Small intestine (tissue), 7 donors: Measurements from ENCODE around the gene ARID5B. TPM values are rescaled to one million over a fixed set of nuclear protein-coding genes. Genes with fewer than 3 reads are reported as not detected.

Experiments
- DNase-seq, 2 donors: peaks; one replicate each; pipeline versions ENCODE4 v3.0.0 to v3.0.0-alpha.2; 2013
- FAIRE-seq: peaks from 2 replicates; lab custom pipeline; 2012; peaks lifted over from hg19 to GRCh38; lab: Jason Lieb, UNC
- H3K27ac ChIP-seq, 3 donors: one replicate each; pipeline ENCODE4 v1.5.1; 2013; ENCODE audit warnings: low read length in 2 of 3, mild to moderate bottlenecking in 2 of 3, control low read depth in 1 of 3, inconsistent platforms in 1 of 3, low read depth in 1 of 3, moderate library complexity in 1 of 3
- H3K27me3 ChIP-seq, 3 donors: one replicate each; pipeline ENCODE4 v1.6.1; 2013; ENCODE audit warnings: low read length in 3 of 3, inconsistent platforms in 1 of 3; ENCODE audit not compliant: control insufficient read depth in 3 of 3, insufficient read depth in 3 of 3
- H3K36me3 ChIP-seq, 3 donors: one replicate each; pipeline ENCODE4 v1.6.1; 2013; ENCODE audit warnings: low read length in 3 of 3, inconsistent platforms in 1 of 3, low read depth in 1 of 3, mild to moderate bottlenecking in 1 of 3, moderate library complexity in 1 of 3; ENCODE audit not compliant: control insufficient read depth in 3 of 3, insufficient read depth in 2 of 3
- H3K4me1 ChIP-seq, 3 donors: one replicate each; pipeline ENCODE4 v1.6.1; 2013; ENCODE audit warnings: low read length in 2 of 3, inconsistent platforms in 1 of 3, low read depth in 1 of 3, mild to moderate bottlenecking in 1 of 3, moderate library complexity in 1 of 3; ENCODE audit not compliant: control insufficient read depth in 3 of 3, insufficient read depth in 2 of 3
- H3K4me3 ChIP-seq, 3 donors: one replicate each; pipeline ENCODE4 v1.5.1; 2013; ENCODE audit warnings: low read length in 3 of 3, control low read depth in 1 of 3, inconsistent platforms in 1 of 3, low read depth in 1 of 3, mild to moderate bottlenecking in 1 of 3, moderate library complexity in 1 of 3
- H3K9me3 ChIP-seq, 2 donors: one replicate each; pipeline ENCODE4 v1.6.1; 2013; ENCODE audit warnings: low read depth in 1 of 2, low read length in 1 of 2; ENCODE audit not compliant: control insufficient read depth in 2 of 2, insufficient read depth in 1 of 2
- WGBS, 3 donors: extraction: QIAGEN DNeasy Blood & Tissue Kit; methylation state at CpG; one replicate each; pipeline ENCODE4 v1.1.7; 2013; 5-methylcytosine and 5-hydroxymethylcytosine counted together
- polyA plus RNA-seq, 4 donors: library from polyadenylated mRNA; stranded (reverse) in 3 of 4; unstranded in 1 of 4; fragments of 200-250 nt in 3 of 4; fragments of 120-200 nt in 1 of 4; gene quantifications; one replicate each; pipeline versions ENCODE4 v1.2.1 to v1.2.3, GENCODE V29; 2013
- donor health status: healthy with polysubstance abuse.
- donor health status: control.
- donor health status: control.
- donor health status: Bipolar disorder and iron deficiency.
- donor health status: healthy.

Gene ARID5B
- polyA plus RNA-seq, 4 donors = 1.1 to 24.6 (median 6.7) TPM

GRCh38 chr10:62056219-62056618 is 154.7 kb downstream of the ARID5B start:
- Histone ChIP-seq H3K27me3 (no peaks in the 10 kb centered on the region), H3K36me3 (peaks cover 0 to 15% (median 11%) of the 10 kb centered on the region in 3 donors), H3K4me1 (peaks cover 2 to 47% (median 32%) of the 10 kb centered on the region in 3 donors), H3K4me3 (no peak overlapping the region), H3K9me3 (no peaks in the 10 kb centered on the region), H3K27ac (peak overlapping the region in 2 of 3 donors; percentile 7 to 79)
- FAIRE-seq = no peak
- no peak for DNase-seq
- WGBS, 3 donors = 85 to 93% (median 93%) methylated on average over 2 of the region's 2 CpGs

- DNase-seq (no peak), FAIRE-seq (no peak)
- WGBS, 3 donors = 78 to 86% (median 84%) methylated on average over 3 of the region's 3 CpGs
- no peaks in the 10 kb centered on the region for H3K27me3 ChIP-seq
- peaks cover 0 to 19% (median 11%) of the 10 kb centered on the region in 3 donors for H3K36me3 ChIP-seq
- no peak overlapping the region for H3K4me3 ChIP-seq
- no peaks in the 10 kb centered on the region for H3K9me3 ChIP-seq
- peaks cover 2 to 44% (median 32%) of the 10 kb centered on the region in 3 donors for H3K4me1 ChIP-seq
- H3K27ac ChIP-seq = peak overlapping the region in 2 of 3 donors; percentile 49 to 78
These were observed 155.2 kb downstream of the ARID5B start for GRCh38 chr10:62056698-62057097.

- DNase-seq (no peak), FAIRE-seq (no peak)
- Histone ChIP-seq H3K27me3 (no peaks in the 10 kb centered on the region), H3K4me1 (peaks cover 2 to 40% (median 28%) of the 10 kb centered on the region in 3 donors), H3K4me3 (no peak overlapping the region), H3K36me3 (peaks cover 0 to 16% (median 8%) of the 10 kb centered on the region in 3 donors), H3K27ac (peak overlapping the region in 2 of 3 donors; percentile 49 to 78), H3K9me3 (no peaks in the 10 kb centered on the region)
- 44 to 70% (median 67%) methylated on average over 3 of the region's 3 CpGs for WGBS, 3 donors
These were observed 155.9 kb downstream of the ARID5B start for GRCh38 chr10:62057359-62057758.

GRCh38 chr10:62057850-62058249 is 156.4 kb downstream of the ARID5B start:
- WGBS, 3 donors = 52 to 77% (median 62%) methylated on average over 5 of the region's 5 CpGs
- Histone ChIP-seq H3K4me3 (no peak overlapping the region), H3K4me1 (peaks cover 2 to 40% (median 28%) of the 10 kb centered on the region in 3 donors), H3K36me3 (peaks cover 0 to 12% (median 6%) of the 10 kb centered on the region in 3 donors), H3K27me3 (no peaks in the 10 kb centered on the region), H3K9me3 (no peaks in the 10 kb centered on the region), H3K27ac (peak overlapping the region in 2 of 3 donors; percentile 49 to 70)
- no peak for DNase-seq
- FAIRE-seq = no peak

- peak overlapping the region in 1 of 3 donors; percentile 49 for H3K27ac ChIP-seq
- H3K9me3 ChIP-seq = no peaks in the 10 kb centered on the region
- FAIRE-seq (no peak), DNase-seq (peak in 1 of 2 donors; percentile 30)
- peaks cover 0 to 8% (median 6%) of the 10 kb centered on the region in 3 donors for H3K36me3 ChIP-seq
- peaks cover 2 to 38% (median 26%) of the 10 kb centered on the region in 3 donors for H3K4me1 ChIP-seq
- 13 to 43% (median 25%) methylated on average over 2 of the region's 2 CpGs for WGBS, 3 donors
- H3K27me3 ChIP-seq = no peaks in the 10 kb centered on the region
- H3K4me3 ChIP-seq = no peak overlapping the region
These were observed 157.0 kb downstream of the ARID5B start for GRCh38 chr10:62058476-62058875.

GRCh38 chr10:62058896-62059216 is 157.4 kb downstream of the ARID5B start:
- H3K4me1 ChIP-seq = peaks cover 2 to 37% (median 24%) of the 10 kb centered on the region in 3 donors
- no peak for DNase-seq
- H3K9me3 ChIP-seq = no peaks in the 10 kb centered on the region
- no peak overlapping the region for H3K4me3 ChIP-seq
- H3K27me3 ChIP-seq = no peaks in the 10 kb centered on the region
- 6 to 23% (median 16%) methylated on average over 1 of the region's 1 CpG for WGBS, 3 donors
- peak overlapping the region in 1 of 3 donors; percentile 49 for H3K27ac ChIP-seq
- no peak for FAIRE-seq
- H3K36me3 ChIP-seq = peaks cover 0 to 8% (median 6%) of the 10 kb centered on the region in 3 donors

GRCh38 chr10:62059217-62059920 is 157.9 kb downstream of the ARID5B start:
- no peaks in the 10 kb centered on the region for H3K27me3 ChIP-seq
- peak; percentile 61 to 65 for DNase-seq

GRCh38 chr10:62062028-62062427 is 160.5 kb downstream of the ARID5B start:
- peaks cover 0 to 12% (median 0%) of the 10 kb centered on the region in 3 donors for H3K36me3 ChIP-seq
- H3K27me3 ChIP-seq = no peaks in the 10 kb centered on the region
- no peak overlapping the region for H3K4me3 ChIP-seq
- FAIRE-seq (no peak), DNase-seq (no peak)
- H3K4me1 ChIP-seq = peaks cover 2 to 28% (median 8%) of the 10 kb centered on the region in 3 donors
- no peak overlapping the region for H3K27ac ChIP-seq
- H3K9me3 ChIP-seq = no peaks in the 10 kb centered on the region
- WGBS, 3 donors = 38 to 51% (median 47%) methylated on average over 1 of the region's 1 CpG

More at GRCh38 chr10:62059217-62059920, 157.9 kb downstream of the ARID5B start:
- H3K36me3 ChIP-seq = peaks cover 0 to 6% (median 6%) of the 10 kb centered on the region in 3 donors
- H3K27ac ChIP-seq = peak overlapping the region; percentile 24 to 71 (median 49)
- FAIRE-seq = no peak
- H3K4me1 ChIP-seq = peaks cover 2 to 35% (median 19%) of the 10 kb centered on the region in 3 donors
- WGBS, 3 donors = 18 to 28% (median 27%) methylated on average over 4 of the region's 4 CpGs
- H3K4me3 ChIP-seq = no peak overlapping the region
- H3K9me3 ChIP-seq = no peaks in the 10 kb centered on the region
